GM19438 (cell line): ENCODE measurements around the gene FBN1.

Source experiments
- ATAC-seq: cut with Tn5 transposase; IDR thresholded peaks from one replicate; pipeline ENCODE4 v1.9.1; 2021; ENCODE audit warnings: low read depth; ENCODE audit not compliant: unreplicated experiment

Gene FBN1

GRCh38 chr15:48558226-48558625 lies 87.3 kb downstream of the FBN1 start:
- ATAC-seq: no peak

DNA sequence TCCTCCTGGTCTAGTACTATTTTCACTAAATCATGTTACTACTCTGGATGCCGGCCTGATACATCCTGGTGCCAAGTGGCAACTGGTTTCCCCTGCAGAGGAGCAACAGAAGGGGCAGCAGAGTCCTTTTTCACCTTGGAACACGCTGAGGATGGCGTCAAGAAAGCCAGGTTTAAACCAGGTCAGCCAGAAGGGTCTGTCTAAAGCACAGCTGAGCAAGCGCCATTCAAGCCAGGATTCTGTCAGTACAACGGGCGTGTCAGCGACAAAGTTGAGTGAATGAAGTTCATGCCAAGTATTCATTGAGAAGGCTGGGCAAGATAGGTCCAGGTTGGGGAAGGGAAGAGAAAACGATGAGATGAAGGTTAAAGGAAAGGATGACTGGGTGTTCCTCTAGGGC lies 88.2 kb downstream of the FBN1 start:
- ATAC-seq: no peak

- no peak for ATAC-seq
These were observed 89.2 kb downstream of the FBN1 start for GRCh38 chr15:48556159-48556897.

DNA sequence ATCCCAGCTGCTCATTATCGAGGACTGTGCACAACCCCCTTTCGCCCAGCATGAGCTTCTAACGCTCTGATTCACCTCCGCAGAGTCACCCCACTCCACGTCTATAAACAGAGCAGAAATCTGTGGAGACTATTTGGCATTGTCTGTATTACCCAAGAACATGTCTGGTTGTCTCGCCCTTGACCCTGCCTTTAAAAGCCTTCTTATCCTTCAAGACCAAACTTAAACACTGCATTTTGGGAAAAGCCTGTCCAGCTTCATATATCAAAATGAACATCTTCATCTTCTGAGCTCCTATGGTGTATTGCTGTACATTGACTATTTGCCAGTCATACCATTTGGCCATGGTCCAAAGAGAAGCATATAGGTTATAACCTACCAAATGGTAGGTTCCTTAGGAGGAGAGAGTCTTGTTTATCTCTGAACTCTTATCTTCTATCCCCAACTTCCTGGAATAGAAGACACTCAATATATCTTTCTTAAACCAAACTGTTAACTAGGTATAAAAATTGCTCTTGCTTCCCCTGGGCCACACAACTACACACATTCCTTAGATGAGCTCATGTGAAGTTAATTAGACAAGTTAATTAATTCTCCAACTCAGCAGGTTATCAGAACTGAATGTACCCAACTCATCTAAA lies 90.1 kb downstream of the FBN1 start:
- ATAC-seq: no peak

GRCh38 chr15:48554112-48554511 lies 91.4 kb downstream of the FBN1 start:
- no peak for ATAC-seq

DNA sequence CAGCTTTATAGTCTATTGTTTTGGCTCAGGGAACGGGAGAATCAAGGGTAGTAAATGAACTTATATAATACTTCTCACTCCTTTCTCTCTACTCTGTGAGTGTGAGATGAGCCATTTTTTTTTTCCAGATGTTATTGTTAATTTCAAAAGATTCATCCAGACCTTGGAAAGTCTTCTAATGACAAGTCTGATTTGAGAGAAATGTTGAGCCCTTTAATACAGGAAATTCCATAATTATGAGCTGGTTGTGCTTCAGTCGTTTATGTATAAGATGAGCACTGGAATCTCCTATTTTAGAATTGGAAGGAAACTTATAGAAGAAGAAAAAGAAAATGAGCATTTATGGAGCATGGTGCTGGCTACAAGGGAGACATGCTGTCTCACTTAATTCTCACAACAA lies 92.0 kb downstream of the FBN1 start:
- ATAC-seq: no peak

GRCh38 chr15:48550822-48551525 lies 94.5 kb downstream of the FBN1 start:
- no peak for ATAC-seq

- no peak for ATAC-seq
These were observed 97.1 kb downstream of the FBN1 start for GRCh38 chr15:48548455-48548854.

GRCh38 chr15:48547286-48547685 lies 98.2 kb downstream of the FBN1 start:
- no peak for ATAC-seq

DNA sequence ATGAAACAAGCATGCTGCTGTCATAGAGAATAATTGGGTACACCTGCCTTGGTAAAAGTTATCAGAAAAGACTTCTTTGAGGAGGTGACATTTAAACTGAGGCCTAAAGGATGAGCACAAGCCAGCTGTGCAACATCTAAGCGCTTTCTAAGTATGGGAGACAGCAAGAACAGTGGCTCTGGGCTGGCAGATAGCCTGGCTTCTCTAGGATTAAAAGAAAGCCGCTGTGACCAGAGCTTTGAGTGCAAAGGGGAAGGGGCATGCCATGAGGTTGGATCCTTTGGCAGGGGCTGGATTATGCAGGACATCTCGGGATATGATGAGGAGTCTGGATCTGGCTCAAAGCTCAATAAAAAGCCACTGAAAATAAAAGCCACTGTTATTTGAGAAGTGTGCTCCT lies 99.2 kb downstream of the FBN1 start:
- no peak for ATAC-seq

- no peak for ATAC-seq
These were observed 100.7 kb downstream of the FBN1 start for GRCh38 chr15:48544778-48545177.

GRCh38 chr15:48541341-48542278 lies 103.9 kb downstream of the FBN1 start:
- no peak for ATAC-seq

DNA sequence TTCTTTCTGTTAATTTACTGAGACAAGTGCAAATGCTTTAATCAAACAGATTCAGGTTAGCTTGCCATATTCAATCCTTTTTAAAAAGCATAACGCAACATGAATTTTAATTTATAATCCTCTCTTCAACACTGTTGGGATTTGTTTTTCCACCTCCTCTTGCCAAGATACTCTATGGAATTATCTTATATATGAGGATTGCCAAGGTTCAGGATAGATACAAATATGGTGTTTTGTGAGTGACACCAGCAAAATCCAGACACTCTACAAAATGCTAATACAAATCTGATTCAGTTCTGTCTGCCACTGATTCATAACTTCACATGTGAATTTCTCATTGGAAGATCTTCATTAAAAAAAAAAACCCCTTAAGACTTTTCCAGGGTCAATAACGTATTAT lies 104.8 kb downstream of the FBN1 start:
- no peak for ATAC-seq

GRCh38 chr15:48538941-48539340 lies 106.6 kb downstream of the FBN1 start:
- no peak for ATAC-seq

DNA sequence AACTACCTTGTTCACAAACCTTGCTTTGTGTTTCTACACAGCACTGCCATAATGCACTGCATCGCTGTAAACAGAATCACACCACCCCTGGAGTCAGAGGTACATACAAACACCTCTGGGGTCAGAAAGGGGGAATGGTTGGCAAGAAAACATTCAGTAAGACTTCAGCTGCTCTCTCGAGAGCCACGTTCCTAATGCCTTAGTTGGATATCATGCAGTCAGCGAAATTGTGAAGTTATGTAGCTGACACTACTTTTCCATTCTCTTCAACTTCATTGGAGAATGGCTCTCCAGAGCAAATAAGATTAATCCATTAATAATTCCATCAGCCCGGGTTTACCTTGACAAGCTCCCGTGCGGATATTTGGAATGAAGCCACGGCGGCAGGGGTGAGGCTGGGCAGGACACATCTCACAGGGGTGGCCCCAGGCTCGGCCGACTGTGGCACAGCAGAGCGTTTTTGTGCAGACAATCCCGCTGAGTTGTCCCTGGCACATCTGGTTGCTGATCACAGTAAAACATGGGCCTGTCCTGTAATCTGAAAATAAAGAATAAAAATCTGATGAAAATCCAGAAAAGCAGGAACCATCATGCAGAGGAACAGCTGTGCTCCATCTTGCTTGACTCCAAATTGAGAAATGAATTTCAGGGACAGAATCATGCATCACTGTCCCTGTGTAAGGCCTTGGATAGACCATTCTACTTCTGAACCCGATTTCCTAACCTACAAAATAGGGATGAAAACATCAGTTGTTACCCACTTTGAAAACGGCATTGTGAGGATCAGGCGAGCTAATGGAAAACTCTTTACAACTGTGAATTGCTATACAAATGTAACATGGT lies 108.0 kb downstream of the FBN1 start:
- no peak for ATAC-seq

DNA sequence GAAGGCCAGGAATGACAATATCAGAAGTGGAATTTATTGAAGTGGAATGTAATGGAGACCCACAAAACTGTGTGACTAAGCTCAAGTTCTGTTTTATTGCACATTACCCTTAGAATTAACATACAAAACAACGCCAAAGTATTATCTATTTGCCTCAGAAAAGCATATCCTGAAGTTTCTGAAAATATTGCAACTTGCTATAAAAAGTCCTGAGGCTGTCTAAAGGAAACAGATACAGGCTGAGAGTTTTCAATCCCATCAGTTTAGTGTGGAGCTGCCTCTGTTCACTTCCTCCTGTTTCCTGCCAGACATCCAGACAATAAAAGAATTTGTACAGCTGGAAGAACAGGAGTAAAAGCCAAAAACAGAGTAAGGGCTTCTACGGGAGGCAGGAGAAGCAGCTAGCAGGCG lies 108.8 kb downstream of the FBN1 start:
- no peak for ATAC-seq

DNA sequence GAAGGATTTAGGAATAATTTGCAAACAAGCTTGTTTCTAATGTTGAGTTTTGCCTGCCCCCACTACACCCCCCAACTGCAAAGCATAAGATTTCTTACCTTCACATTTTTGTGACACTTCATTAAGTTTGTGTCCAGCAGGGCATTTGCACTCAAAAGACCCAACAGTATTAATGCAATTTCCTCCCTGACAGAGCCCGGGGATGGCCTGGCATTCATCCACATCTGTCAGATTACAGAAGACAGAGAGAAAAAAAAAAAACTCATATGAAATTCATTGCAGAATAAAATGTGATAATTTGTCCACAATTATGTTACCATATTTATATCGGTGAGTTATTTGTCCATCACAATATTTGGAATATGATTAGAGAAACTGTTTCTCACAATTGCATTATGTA lies 111.5 kb downstream of the FBN1 start:
- ATAC-seq: no peak

DNA sequence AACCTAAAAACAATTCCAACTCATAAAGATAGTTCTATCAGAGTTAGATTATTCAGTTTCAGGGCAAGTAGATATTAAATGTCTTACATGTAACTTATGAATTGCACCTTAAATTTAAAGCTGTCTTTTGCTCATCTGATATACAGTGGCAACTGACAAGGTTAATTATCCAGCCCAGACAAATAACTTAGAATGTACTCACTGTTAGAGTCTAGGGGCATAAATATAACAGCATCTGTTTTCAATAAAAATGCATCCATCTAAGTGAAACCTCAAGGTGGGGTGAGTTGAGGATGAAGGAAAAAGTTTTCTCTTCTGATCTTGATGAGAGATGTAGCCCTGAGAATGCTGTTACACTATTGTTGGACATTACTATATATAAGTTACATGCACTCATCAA lies 112.6 kb downstream of the FBN1 start:
- ATAC-seq: no peak

- ATAC-seq: no peak
These were observed 115.0 kb downstream of the FBN1 start for GRCh38 chr15:48530528-48530927.

DNA sequence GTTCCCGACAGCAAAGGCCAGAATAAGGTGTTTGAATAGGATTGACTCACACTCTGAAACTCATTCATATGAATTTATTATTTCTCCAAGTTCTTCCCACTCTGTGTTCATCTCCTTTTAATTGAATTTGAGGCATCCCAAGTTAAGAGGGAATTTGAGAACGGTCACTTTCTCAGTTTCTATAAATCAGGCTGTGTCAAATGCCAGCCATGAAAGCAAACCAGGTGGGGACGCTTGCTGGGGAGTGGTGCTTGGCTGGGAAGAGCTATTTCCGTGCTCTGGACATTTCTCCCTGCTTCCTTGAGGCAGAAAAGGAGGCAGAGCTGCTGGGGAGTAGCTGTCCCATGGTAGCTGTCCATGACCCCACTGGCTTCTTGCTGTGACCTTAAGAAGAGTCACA lies 116.6 kb downstream of the FBN1 start:
- ATAC-seq: no peak
